HepG2 (cell line): Measurements from ENCODE around the gene SLC2A2. TPM values are rescaled to one million over a fixed set of nuclear protein-coding genes. Genes with fewer than 3 reads are reported as not detected.

Experiments used
- ATAC-seq: fragments of 200-7000 bp; cut with Tn5 transposase; 3 replicates; pipeline ENCODE4 v1.9.1; 2020; ENCODE audit warnings: mild to moderate bottlenecking, moderate library complexity
- BruUV-seq: library from RNA; stranded (reverse); fragments of 400-500 nt; replicated peaks from 2 replicates; lab custom pipeline; 2021; lab: Mats Ljungman, UMichigan
- CTCF ChIA-PET: fragments of 300-600 bp; formaldehyde crosslinking; extraction: SDS; loops from one replicate; lab custom pipeline; 2021; ENCODE audit warnings: low total read pairs, inconsistent platforms, low intra/inter-chr PET ratio; lab: Yijun Ruan, JAX
- POLR2A ChIA-PET: fragments of 350-600 bp; sonication (Branson Sonifier 250); formaldehyde crosslinking; loops from one replicate; lab custom pipeline; 2020; ENCODE audit warnings: antibody characterized with exemption, inconsistent platforms; lab: Yijun Ruan, JAX
- DNase-seq: peaks from one replicate; pipeline ENCODE4 v3.0.0-alpha.2; 2015; ENCODE audit warnings: low spot score
- FAIRE-seq: peaks from 3 replicates; lab custom pipeline; 2011; peaks lifted over from hg19 to GRCh38; lab: Jason Lieb, UNC
- H2AFZ ChIP-seq: one replicate; pipeline ENCODE4 v1.6.1; 2011; ENCODE audit warnings: low read length, inconsistent platforms
- H3K27ac ChIP-seq: fragments of 300-600 bp; 3 replicates; pipeline ENCODE4 v1.8.0; 2011; ENCODE audit warnings: mixed run types, mild to moderate bottlenecking, mixed read lengths, low read length, inconsistent platforms; ENCODE audit not compliant: insufficient read depth; ENCODE audit errors: extremely low read length
- H3K27me3 ChIP-seq, 2 experiments: fragments of 200-600 bp in 1 of 2; 2 replicates in 1 of 2; 3 replicates in 1 of 2; pipeline versions ENCODE4 v1.6.0 to v1.8.0; 2011; ENCODE audit warnings: low read length in 2 of 2, mild to moderate bottlenecking in 2 of 2, moderate library complexity in 2 of 2, inconsistent platforms in 1 of 2; ENCODE audit not compliant: insufficient read depth in 2 of 2, control insufficient read depth in 1 of 2
- H3K36me3 ChIP-seq, 2 experiments: fragments of 200-600 bp in 1 of 2; replicated peaks in 1 of 2; 2 replicates in 1 of 2; 3 replicates in 1 of 2; pipeline versions ENCODE4 v1.5.1 to v1.8.0; 2011; ENCODE audit warnings: low read length in 2 of 2, inconsistent platforms in 1 of 2; ENCODE audit not compliant: insufficient read depth in 2 of 2, control insufficient read depth in 1 of 2
- H3K4me1 ChIP-seq: 2 replicates; pipeline ENCODE4 v1.5.1; 2012; ENCODE audit warnings: low read length, inconsistent platforms; ENCODE audit not compliant: insufficient read depth
- H3K4me2 ChIP-seq: 2 replicates; pipeline ENCODE4 v1.6.0; 2011; ENCODE audit warnings: low read depth, low read length, inconsistent platforms
- H3K4me3 ChIP-seq, 3 experiments: fragments of 200-600 bp in 1 of 3; sonication (generic), shearing (Covaris generic) in 1 of 3; replicated peaks in 1 of 3; 2 replicates each; pipeline ENCODE4 v1.5.1; 2011 to 2016; ENCODE audit warnings: low read length in 3 of 3, inconsistent platforms in 2 of 3, low read depth in 2 of 3, mild to moderate bottlenecking in 2 of 3, control low read depth in 1 of 3, mixed read lengths in 1 of 3; ENCODE audit not compliant: insufficient read depth in 1 of 3
- H3K79me2 ChIP-seq: one replicate; pipeline ENCODE4 v1.6.1; 2011; ENCODE audit warnings: low read length, inconsistent platforms; ENCODE audit not compliant: insufficient read depth
- H3K9ac ChIP-seq: 2 replicates; pipeline ENCODE4 v1.6.0; 2011; ENCODE audit warnings: mild to moderate bottlenecking, low read depth, low read length, inconsistent platforms; ENCODE audit not compliant: insufficient read depth
- H3K9me3 ChIP-seq: 2 replicates; pipeline ENCODE4 v1.5.1; 2012; ENCODE audit warnings: mild to moderate bottlenecking, low read length
- H4K20me1 ChIP-seq: 2 replicates; pipeline ENCODE4 v1.6.0; 2011; ENCODE audit warnings: inconsistent platforms, mild to moderate bottlenecking, low read length, moderate library complexity; ENCODE audit not compliant: insufficient read depth
- CEBPB ChIP-seq: IDR thresholded peaks from 2 replicates; pipeline ENCODE4 v1.6.1; 2011; ENCODE audit warnings: low read depth, low read length, improper control_type of control experiment, borderline replicate concordance
- ETV5 ChIP-seq: IDR thresholded peaks from 2 replicates; pipeline ENCODE4 v1.6.1; 2018; ENCODE audit warnings: missing biosample characterization, missing genetic modification reagents, inconsistent platforms, borderline replicate concordance
- SKIL ChIP-seq: sonication (generic); formaldehyde crosslinking; IDR thresholded peaks from 2 replicates; pipeline ENCODE4 v1.8.0; 2022; ENCODE audit warnings: missing genetic modification reagents, mild to moderate bottlenecking, moderate library complexity, borderline replicate concordance
- WGBS: methylation state at CpG from one replicate; pipeline ENCODE4 v1.1.6; 2017; ENCODE audit warnings: low lambda C conversion rate; 5-methylcytosine and 5-hydroxymethylcytosine counted together
- in situ Hi-C: cut with HindIII; loops from 2 replicates; pipeline ENCODE4 v1.10.0; 2017; ENCODE audit warnings: low pct_unique_long_range_greater_than_20kb; ENCODE audit not compliant: extremely low pct_ligation_motif_present
- intact Hi-C: fragments of 100-400 bp; cut with micrococcal nuclease; formaldehyde crosslinking; loops from one replicate; pipeline ENCODE4 v1.10.0; 2022; ENCODE audit not compliant: unreplicated experiment
- polyA plus RNA-seq, 8 experiments: library from polyadenylated mRNA; depleted of rRNA in 3 of 8; stranded (reverse) in 7 of 8; unstranded in 1 of 8; fragments of >200 nt; fragmentation: Illumina TruSeq in 4 of 8; extraction: Trizol in 4 of 8; gene quantifications; 2 replicates each; pipeline versions ENCODE4 v1.2.1 to v1.2.3, GENCODE V29; 2011 to 2016; ENCODE audit warnings: low read depth in 4 of 8, missing spikeins in 1 of 8, mixed read lengths in 1 of 8; ENCODE audit not compliant: insufficient read depth in 1 of 8
- total RNA-seq, 5 experiments: library from RNA; depleted of rRNA; stranded (reverse); fragments of >200 nt; fragmentation: Illumina TruSeq; extraction: Trizol; gene quantifications; 2 replicates each; pipeline ENCODE4 v1.2.3, GENCODE V29; 2016; ENCODE audit warnings: low read depth in 1 of 5

SLC2A2 gene
- total and polyA plus RNA-seq, 2 of the 13 experiments (the other 11 are each of a cell fraction or from before 2014, with no cell fraction given), result 19.5 to 23.2 TPM

DNA sequence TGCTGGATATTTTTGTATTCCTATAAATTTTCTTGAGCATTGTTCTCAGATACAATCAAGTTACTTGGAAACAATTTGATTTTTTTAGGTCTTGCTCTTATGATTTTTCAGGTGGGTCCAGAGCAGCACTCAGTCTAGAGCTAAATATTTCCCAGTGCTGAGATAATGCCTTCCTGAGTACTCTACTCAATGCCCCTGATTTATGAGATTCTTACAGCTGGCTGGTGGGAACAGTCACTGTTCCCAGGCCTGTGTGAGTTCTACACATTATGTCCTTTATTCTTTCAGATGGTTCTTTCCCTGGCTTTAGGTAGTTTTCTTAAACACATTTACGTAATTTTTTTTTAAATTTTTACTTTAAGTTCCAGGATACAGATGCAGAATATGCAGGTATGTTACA is 67.1 kb downstream of the SLC2A2 start:
- POLR2A ChIA-PET, result interaction anchor here (0.6 kb wide), 1 partner anchor 86 kb away, joined by 3 read pairs; no protein-coding TSS in a partner anchor
- WGBS, result 84% methylated on average over 1 of the region's 1 CpG
- DNase-seq (no peak), ATAC-seq (no peak), FAIRE-seq (no peak)
- in situ Hi-C loops, result no loop called here
- H3K27ac ChIP-seq, result no peak overlapping the region
- TF ChIP-seq SKIL (CRISPR knock-in tag), result no peak
- no peak overlapping the region for H3K9ac ChIP-seq
- no TSS peak for BruUV-seq
- no peaks in the 10 kb centered on the region for H3K36me3 ChIP-seq
- no peak overlapping the region for H2AFZ ChIP-seq
- H3K4me2 ChIP-seq, result no peak overlapping the region
- no peaks in the 10 kb centered on the region for H4K20me1 ChIP-seq
- CTCF ChIA-PET, result no interaction called here
- H3K4me3 ChIP-seq, result no peak overlapping the region
- no peaks in the 10 kb centered on the region for H3K79me2 ChIP-seq
- intact Hi-C loops, result no loop called here
- no peaks in the 10 kb centered on the region for H3K9me3 ChIP-seq
- peaks cover 27% of the 10 kb centered on the region for H3K4me1 ChIP-seq
- H3K27me3 ChIP-seq, result no peaks in the 10 kb centered on the region; a peak in 1 of 5 replicates

DNA sequence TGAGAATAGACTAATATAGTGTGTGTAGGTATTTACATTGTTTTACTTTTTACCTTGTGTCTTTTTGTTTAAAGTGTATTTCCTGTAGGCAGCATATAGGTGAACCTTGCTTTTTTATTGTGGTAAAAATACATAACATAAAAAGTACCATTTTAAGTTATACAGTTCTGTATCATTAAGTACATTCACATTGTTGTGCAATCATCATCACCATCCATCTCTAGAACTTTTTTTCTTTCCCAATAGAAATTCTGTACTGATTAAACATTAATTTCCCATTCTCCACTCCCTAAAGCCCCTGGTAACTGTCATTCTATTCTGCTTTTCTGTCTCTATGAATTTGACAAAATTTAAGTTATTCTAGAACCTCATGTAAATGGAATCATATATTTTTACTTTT is 69.9 kb downstream of the SLC2A2 start:
- in situ Hi-C loops (no loop called here), intact Hi-C loops (no loop called here)
- FAIRE-seq (no peak), DNase-seq (no peak), ATAC-seq (no peak)
- ChIA-PET POLR2A (no interaction called here), CTCF (no interaction called here)
- Histone ChIP-seq H3K9me3 (no peaks in the 10 kb centered on the region), H3K79me2 (no peaks in the 10 kb centered on the region), H3K4me2 (no peak overlapping the region), H3K36me3 (no peaks in the 10 kb centered on the region), H3K27me3 (peaks cover 0 to 8% of the 10 kb centered on the region in 2 experiments; a peak in 1 of 5 replicates), H3K4me3 (no peak overlapping the region), H3K9ac (no peak overlapping the region), H2AFZ (no peak overlapping the region), H3K4me1 (peaks cover 2% of the 10 kb centered on the region), H3K27ac (no peak overlapping the region), H4K20me1 (no peaks in the 10 kb centered on the region)
- BruUV-seq, result no TSS peak
- TF ChIP-seq CEBPB, result peak; percentile 59; the same call in 1 of the 2 replicates
- no peak for TF ChIP-seq ETV5 (CRISPR knock-in tag)
